ENCODE measurements around the gene BTNL2.

BTNL2 gene

GRCh38 chr6:32406857-32407256, at the start of gene BTNL2:
Gene BTNL2, minus strand, starts transcription at chr6:32407181. Its CDS starts 58 bp downstream, at chr6:32407123.
- in situ Hi-C loops (cut with MboI; ENCODE audit: low pct_unique_long_range_greater_than_20kb, low sequenced_read_pairs, unreplicated experiment), result no loop called here
- no peak for TF ChIP-seq CTCF (IDR thresholded peaks at IDR 0.05; ENCODE audit: extremely low read depth, insufficient read depth, missing control alignments)
- no peak for DNase-seq (ENCODE audit: low spot score)

GRCh38 chr6:32449088-32449736, 42.2 kb upstream of the BTNL2 start:
- in situ Hi-C loops (cut with MboI; ENCODE audit: low pct_unique_long_range_greater_than_20kb, low sequenced_read_pairs, unreplicated experiment), result no loop called here
- DNase-seq (ENCODE audit: low spot score), result no peak
- TF ChIP-seq CTCF (IDR thresholded peaks at IDR 0.05; ENCODE audit: extremely low read depth, insufficient read depth, missing control alignments), result no peak

GRCh38 chr6:32447932-32448331, 41.0 kb upstream of the BTNL2 start:
- no peak for DNase-seq (ENCODE audit: low spot score)
- no peak for TF ChIP-seq CTCF (IDR thresholded peaks at IDR 0.05; ENCODE audit: extremely low read depth, insufficient read depth, missing control alignments)
- in situ Hi-C loops (cut with MboI; ENCODE audit: low pct_unique_long_range_greater_than_20kb, low sequenced_read_pairs, unreplicated experiment), result no loop called here

- no peak for DNase-seq (ENCODE audit: low spot score)
- no peak for TF ChIP-seq CTCF (IDR thresholded peaks at IDR 0.05; ENCODE audit: extremely low read depth, insufficient read depth, missing control alignments)
- in situ Hi-C loops (cut with MboI; ENCODE audit: low pct_unique_long_range_greater_than_20kb, low sequenced_read_pairs, unreplicated experiment), result no loop called here
Observed at GRCh38 chr6:32445321-32445854, 38.4 kb upstream of the BTNL2 start.

- no peak for TF ChIP-seq CTCF (IDR thresholded peaks at IDR 0.05; ENCODE audit: extremely low read depth, insufficient read depth, missing control alignments)
- in situ Hi-C loops (cut with MboI; ENCODE audit: low pct_unique_long_range_greater_than_20kb, low sequenced_read_pairs, unreplicated experiment), result no loop called here
- no peak for DNase-seq (ENCODE audit: low spot score)
Observed at GRCh38 chr6:32444433-32444832, 37.5 kb upstream of the BTNL2 start.

GRCh38 chr6:32442977-32443552, 36.1 kb upstream of the BTNL2 start:
- in situ Hi-C loops (cut with MboI; ENCODE audit: low pct_unique_long_range_greater_than_20kb, low sequenced_read_pairs, unreplicated experiment), result no loop called here
- no peak for TF ChIP-seq CTCF (IDR thresholded peaks at IDR 0.05; ENCODE audit: extremely low read depth, insufficient read depth, missing control alignments)
- no peak for DNase-seq (ENCODE audit: low spot score)
